ENCODE data around the gene IFI35.

IFI35 gene

GRCh38 chr17:43030137-43030767 is 23.7 kb downstream of the IFI35 start:
- Histone ChIP-seq H3K4me1 (ENCODE audit: control insufficient read depth in 5 of 5, insufficient read depth in 5 of 5, low read length in 5 of 5) (peaks cover 0 to 16% (median 9%) of the 10 kb centered on the region in 5 donors), H3K27ac (ENCODE audit: low read depth, low read length) (no peak overlapping the region), H3K9ac (ENCODE audit: low read length in 5 of 5) (no peak overlapping the region), H3K9me3 (ENCODE audit: control insufficient read depth in 5 of 5, low read length in 5 of 5) (no peaks in the 10 kb centered on the region), H3K27me3 (ENCODE audit: control insufficient read depth in 5 of 5, insufficient read depth in 4 of 5, low read length in 5 of 5) (no peaks in the 10 kb centered on the region), H3K4me3 (ENCODE audit: low read depth in 1 of 5, low read length in 5 of 5) (no peak overlapping the region), H3K36me3 (ENCODE audit: control insufficient read depth in 5 of 5, insufficient read depth in 5 of 5, low read length in 5 of 5) (no peaks in the 10 kb centered on the region)

DNA sequence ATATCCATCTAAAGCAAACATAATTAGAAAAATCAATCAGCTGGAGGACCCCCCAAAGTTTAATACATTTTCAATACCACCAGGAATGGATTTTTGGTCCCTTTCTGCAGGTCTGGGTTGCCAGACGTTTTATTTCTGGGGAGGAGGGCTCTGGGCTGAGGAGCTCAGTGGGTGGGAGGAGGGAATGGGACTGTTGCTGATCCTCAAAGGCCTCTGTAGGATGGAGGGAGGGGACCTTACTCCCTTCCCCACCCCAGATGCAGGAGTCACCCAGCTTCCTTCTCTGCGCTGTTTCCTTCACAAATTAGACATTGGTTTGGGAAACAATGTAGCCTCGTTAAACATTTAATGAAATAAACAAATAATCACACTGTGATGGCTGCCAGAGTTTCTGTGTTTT is 25.1 kb downstream of the IFI35 start:
- H3K27ac ChIP-seq (ENCODE audit: low read depth, low read length): no peak overlapping the region
- H3K4me3 ChIP-seq (ENCODE audit: low read depth in 1 of 5, low read length in 5 of 5): no peak overlapping the region
- no peaks in the 10 kb centered on the region for H3K9me3 ChIP-seq (ENCODE audit: control insufficient read depth in 5 of 5, low read length in 5 of 5)
- H3K27me3 ChIP-seq (ENCODE audit: control insufficient read depth in 5 of 5, insufficient read depth in 4 of 5, low read length in 5 of 5): no peaks in the 10 kb centered on the region
- no peak overlapping the region for H3K9ac ChIP-seq (ENCODE audit: low read length in 5 of 5)
- H3K36me3 ChIP-seq (ENCODE audit: control insufficient read depth in 5 of 5, insufficient read depth in 5 of 5, low read length in 5 of 5): no peaks in the 10 kb centered on the region
- peaks cover 0 to 13% (median 8%) of the 10 kb centered on the region in 5 donors for H3K4me1 ChIP-seq (ENCODE audit: control insufficient read depth in 5 of 5, insufficient read depth in 5 of 5, low read length in 5 of 5)

- Histone ChIP-seq H3K27ac (ENCODE audit: low read depth, low read length) (no peak overlapping the region), H3K36me3 (ENCODE audit: control insufficient read depth in 5 of 5, insufficient read depth in 5 of 5, low read length in 5 of 5) (no peaks in the 10 kb centered on the region), H3K4me3 (ENCODE audit: low read depth in 1 of 5, low read length in 5 of 5) (no peak overlapping the region), H3K27me3 (ENCODE audit: control insufficient read depth in 5 of 5, insufficient read depth in 4 of 5, low read length in 5 of 5) (no peaks in the 10 kb centered on the region), H3K4me1 (ENCODE audit: control insufficient read depth in 5 of 5, insufficient read depth in 5 of 5, low read length in 5 of 5) (peaks cover 0 to 11% (median 8%) of the 10 kb centered on the region in 5 donors), H3K9ac (ENCODE audit: low read length in 5 of 5) (no peak overlapping the region), H3K9me3 (ENCODE audit: control insufficient read depth in 5 of 5, low read length in 5 of 5) (no peaks in the 10 kb centered on the region)
Measured at GRCh38 chr17:43033948-43034881, 27.6 kb downstream of the IFI35 start.

- no peaks in the 10 kb centered on the region for H3K27me3 ChIP-seq (ENCODE audit: control insufficient read depth in 5 of 5, insufficient read depth in 4 of 5, low read length in 5 of 5)
Measured at GRCh38 chr17:43034894-43035293, 28.3 kb downstream of the IFI35 start.

GRCh38 chr17:43039646-43040045 is 33.1 kb downstream of the IFI35 start:
- Histone ChIP-seq H3K4me3 (ENCODE audit: low read depth in 1 of 5, low read length in 5 of 5) (no peak overlapping the region), H3K4me1 (ENCODE audit: control insufficient read depth in 5 of 5, insufficient read depth in 5 of 5, low read length in 5 of 5) (no peaks in the 10 kb centered on the region), H3K9ac (ENCODE audit: low read length in 5 of 5) (no peak overlapping the region), H3K9me3 (ENCODE audit: control insufficient read depth in 5 of 5, low read length in 5 of 5) (no peaks in the 10 kb centered on the region), H3K27me3 (ENCODE audit: control insufficient read depth in 5 of 5, insufficient read depth in 4 of 5, low read length in 5 of 5) (no peaks in the 10 kb centered on the region), H3K36me3 (ENCODE audit: control insufficient read depth in 5 of 5, insufficient read depth in 5 of 5, low read length in 5 of 5) (no peaks in the 10 kb centered on the region), H3K27ac (ENCODE audit: low read depth, low read length) (no peak overlapping the region)

More at GRCh38 chr17:43034894-43035293, 28.3 kb downstream of the IFI35 start:
- no peaks in the 10 kb centered on the region for H3K9me3 ChIP-seq (ENCODE audit: control insufficient read depth in 5 of 5, low read length in 5 of 5)
- no peak overlapping the region for H3K9ac ChIP-seq (ENCODE audit: low read length in 5 of 5)
- peaks cover 0 to 6% (median 4%) of the 10 kb centered on the region in 5 donors for H3K4me1 ChIP-seq (ENCODE audit: control insufficient read depth in 5 of 5, insufficient read depth in 5 of 5, low read length in 5 of 5)
- no peaks in the 10 kb centered on the region for H3K36me3 ChIP-seq (ENCODE audit: control insufficient read depth in 5 of 5, insufficient read depth in 5 of 5, low read length in 5 of 5)
- H3K4me3 ChIP-seq (ENCODE audit: low read depth in 1 of 5, low read length in 5 of 5): no peak overlapping the region
- H3K27ac ChIP-seq (ENCODE audit: low read depth, low read length): no peak overlapping the region

- Histone ChIP-seq H3K4me3 (ENCODE audit: low read depth in 1 of 5, low read length in 5 of 5) (no peak overlapping the region), H3K4me1 (ENCODE audit: control insufficient read depth in 5 of 5, insufficient read depth in 5 of 5, low read length in 5 of 5) (no peaks in the 10 kb centered on the region), H3K27me3 (ENCODE audit: control insufficient read depth in 5 of 5, insufficient read depth in 4 of 5, low read length in 5 of 5) (no peaks in the 10 kb centered on the region), H3K36me3 (ENCODE audit: control insufficient read depth in 5 of 5, insufficient read depth in 5 of 5, low read length in 5 of 5) (peaks cover 0 to 6% (median 0%) of the 10 kb centered on the region in 5 donors), H3K9me3 (ENCODE audit: control insufficient read depth in 5 of 5, low read length in 5 of 5) (no peaks in the 10 kb centered on the region), H3K27ac (ENCODE audit: low read depth, low read length) (no peak overlapping the region), H3K9ac (ENCODE audit: low read length in 5 of 5) (no peak overlapping the region)
Measured at GRCh38 chr17:43040655-43041054, 34.1 kb downstream of the IFI35 start.

DNA sequence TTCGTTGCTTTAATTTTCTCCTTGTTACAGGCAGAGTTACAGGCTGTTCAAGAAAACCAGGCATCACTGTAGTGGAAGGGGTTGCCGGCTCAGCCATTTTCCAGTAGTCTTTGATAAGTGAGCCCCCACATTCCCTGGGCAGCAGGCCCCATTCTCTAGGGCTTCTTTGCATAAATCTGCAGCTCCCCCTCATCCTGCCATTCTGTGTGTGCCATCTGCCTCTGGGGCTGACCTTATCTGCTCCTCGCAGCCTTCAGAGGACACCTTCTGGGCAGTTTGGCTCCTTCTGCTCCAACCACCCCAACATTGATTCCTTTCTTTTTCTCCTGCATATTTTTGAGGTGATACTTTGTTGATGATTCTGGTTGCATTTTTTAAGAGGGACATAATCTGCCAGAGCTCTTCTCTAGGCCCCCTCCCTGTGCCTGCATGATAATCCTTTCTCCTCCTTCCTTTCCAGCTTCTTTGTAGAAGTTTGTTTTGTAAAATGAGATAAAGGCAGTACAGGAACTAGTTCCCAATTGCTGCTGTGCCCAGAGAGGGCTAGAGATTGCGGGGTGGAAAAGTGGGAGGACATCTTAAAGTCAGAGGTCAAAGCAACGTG is 35.5 kb downstream of the IFI35 start:
- H3K9ac ChIP-seq (ENCODE audit: low read length in 5 of 5): no peak overlapping the region
- no peak overlapping the region for H3K4me3 ChIP-seq (ENCODE audit: low read depth in 1 of 5, low read length in 5 of 5)
- H3K4me1 ChIP-seq (ENCODE audit: control insufficient read depth in 5 of 5, insufficient read depth in 5 of 5, low read length in 5 of 5): no peaks in the 10 kb centered on the region
- H3K36me3 ChIP-seq (ENCODE audit: control insufficient read depth in 5 of 5, insufficient read depth in 5 of 5, low read length in 5 of 5): peaks cover 0 to 6% (median 0%) of the 10 kb centered on the region in 5 donors
- no peak overlapping the region for H3K27ac ChIP-seq (ENCODE audit: low read depth, low read length)
- H3K27me3 ChIP-seq (ENCODE audit: control insufficient read depth in 5 of 5, insufficient read depth in 4 of 5, low read length in 5 of 5): no peaks in the 10 kb centered on the region
- H3K9me3 ChIP-seq (ENCODE audit: control insufficient read depth in 5 of 5, low read length in 5 of 5): no peaks in the 10 kb centered on the region

DNA sequence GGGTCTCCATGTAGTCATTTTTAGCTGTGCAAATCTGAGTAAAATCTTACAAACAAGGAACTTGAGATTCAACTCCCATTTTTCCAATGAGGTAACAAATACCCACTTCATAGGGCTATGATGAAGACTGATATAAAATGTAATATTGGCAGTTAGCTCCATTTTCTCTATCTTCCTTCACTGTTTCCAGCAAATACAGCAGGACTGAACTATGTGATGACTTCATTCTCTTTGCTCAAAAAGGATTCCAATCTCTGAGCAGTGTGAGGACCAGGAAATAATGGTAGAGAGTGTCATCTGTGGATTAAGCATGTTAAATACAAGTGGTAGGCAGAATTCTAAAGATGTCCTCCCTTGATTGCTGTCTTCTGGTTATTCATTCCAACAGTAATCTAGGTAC is 36.7 kb downstream of the IFI35 start:
- no peak overlapping the region for H3K27ac ChIP-seq (ENCODE audit: low read depth, low read length)

DNA sequence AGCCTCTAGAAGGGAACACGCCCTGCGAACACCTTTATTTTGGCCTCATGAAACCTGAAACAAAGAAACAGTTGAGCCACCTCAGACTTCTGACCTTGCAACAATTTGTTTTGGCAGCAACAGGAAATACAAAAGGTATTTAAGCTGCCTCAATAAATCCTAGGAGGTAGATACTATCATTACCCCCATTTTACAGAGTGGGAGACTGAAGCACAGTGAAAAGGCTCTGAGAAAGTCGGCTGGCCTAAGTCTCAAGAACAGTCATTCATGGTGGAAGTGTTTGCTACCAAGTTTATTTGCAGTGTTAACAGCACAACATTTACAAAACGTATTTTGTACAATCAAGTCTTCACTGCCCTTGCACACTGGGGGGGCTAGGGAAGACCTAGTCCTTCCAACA is 37.4 kb downstream of the IFI35 start:
- H3K27me3 ChIP-seq (ENCODE audit: control insufficient read depth in 5 of 5, insufficient read depth in 4 of 5, low read length in 5 of 5): no peaks in the 10 kb centered on the region
- no peak overlapping the region for H3K27ac ChIP-seq (ENCODE audit: low read depth, low read length)
- no peak overlapping the region for H3K4me3 ChIP-seq (ENCODE audit: low read depth in 1 of 5, low read length in 5 of 5)
- H3K9ac ChIP-seq (ENCODE audit: low read length in 5 of 5): no peak overlapping the region
- no peaks in the 10 kb centered on the region for H3K4me1 ChIP-seq (ENCODE audit: control insufficient read depth in 5 of 5, insufficient read depth in 5 of 5, low read length in 5 of 5)
- no peaks in the 10 kb centered on the region for H3K9me3 ChIP-seq (ENCODE audit: control insufficient read depth in 5 of 5, low read length in 5 of 5)
- H3K36me3 ChIP-seq (ENCODE audit: control insufficient read depth in 5 of 5, insufficient read depth in 5 of 5, low read length in 5 of 5): peaks cover 0 to 6% (median 0%) of the 10 kb centered on the region in 5 donors

More for the DNA sequence above, 36.7 kb downstream of the IFI35 start:
- Histone ChIP-seq H3K9me3 (ENCODE audit: control insufficient read depth in 5 of 5, low read length in 5 of 5) (no peaks in the 10 kb centered on the region), H3K36me3 (ENCODE audit: control insufficient read depth in 5 of 5, insufficient read depth in 5 of 5, low read length in 5 of 5) (peaks cover 0 to 6% (median 0%) of the 10 kb centered on the region in 5 donors), H3K9ac (ENCODE audit: low read length in 5 of 5) (no peak overlapping the region), H3K4me3 (ENCODE audit: low read depth in 1 of 5, low read length in 5 of 5) (no peak overlapping the region), H3K27me3 (ENCODE audit: control insufficient read depth in 5 of 5, insufficient read depth in 4 of 5, low read length in 5 of 5) (no peaks in the 10 kb centered on the region), H3K4me1 (ENCODE audit: control insufficient read depth in 5 of 5, insufficient read depth in 5 of 5, low read length in 5 of 5) (no peaks in the 10 kb centered on the region)

- H3K36me3 ChIP-seq (ENCODE audit: control insufficient read depth in 5 of 5, insufficient read depth in 5 of 5, low read length in 5 of 5): peaks cover 0 to 13% (median 6%) of the 10 kb centered on the region in 5 donors
- H3K4me3 ChIP-seq (ENCODE audit: low read depth in 1 of 5, low read length in 5 of 5): no peak overlapping the region
- H3K9ac ChIP-seq (ENCODE audit: low read length in 5 of 5): no peak overlapping the region
- no peaks in the 10 kb centered on the region for H3K9me3 ChIP-seq (ENCODE audit: control insufficient read depth in 5 of 5, low read length in 5 of 5)
- no peak overlapping the region for H3K27ac ChIP-seq (ENCODE audit: low read depth, low read length)
- H3K4me1 ChIP-seq (ENCODE audit: control insufficient read depth in 5 of 5, insufficient read depth in 5 of 5, low read length in 5 of 5): no peaks in the 10 kb centered on the region
- no peaks in the 10 kb centered on the region for H3K27me3 ChIP-seq (ENCODE audit: control insufficient read depth in 5 of 5, insufficient read depth in 4 of 5, low read length in 5 of 5)
Measured at GRCh38 chr17:43051969-43052368, 45.4 kb downstream of the IFI35 start.
